MM.1S (cell line): Measurements from ENCODE around the gene SULF2.

Source experiments
- DNase-seq: peaks from one replicate; pipeline ENCODE4 v3.0.0-alpha.2; 2015
- H2AFZ ChIP-seq: fragments of 300-600 bp; sonication (generic); 2 replicates; pipeline ENCODE4 v1.6.0; 2016; ENCODE audit warnings: antibody characterized with exemption, low read length
- H3F3A ChIP-seq: fragments of 300-600 bp; sonication (generic); 2 replicates; pipeline ENCODE4 v1.6.1; 2016; ENCODE audit warnings: mild to moderate bottlenecking, antibody characterized with exemption, low read length, moderate library complexity, mixed read lengths; ENCODE audit not compliant: insufficient read depth
- H3K27ac ChIP-seq: fragments of 300-600 bp; sonication (generic); 2 replicates; pipeline ENCODE4 v1.5.1; 2016; ENCODE audit warnings: mild to moderate bottlenecking, low read length
- H3K27me3 ChIP-seq: fragments of 300-600 bp; sonication (generic); replicated peaks from 2 replicates; pipeline ENCODE4 v1.6.0; 2016; ENCODE audit warnings: low read length; ENCODE audit not compliant: insufficient read depth
- H3K36me3 ChIP-seq: fragments of 300-600 bp; sonication (generic); replicated peaks from 2 replicates; pipeline ENCODE4 v1.6.1; 2016; ENCODE audit warnings: mild to moderate bottlenecking, low read length, mixed read lengths; ENCODE audit not compliant: insufficient read depth
- H3K4me1 ChIP-seq: fragments of 300-600 bp; sonication (generic); 2 replicates; pipeline ENCODE4 v1.6.1; 2016; ENCODE audit warnings: low read length, mixed read lengths
- H3K4me2 ChIP-seq: fragments of 300-600 bp; sonication (generic); 2 replicates; pipeline ENCODE4 v1.6.0; 2016; ENCODE audit warnings: low read depth, low read length
- H3K4me3 ChIP-seq: fragments of 300-600 bp; sonication (generic); 2 replicates; pipeline ENCODE4 v1.5.1; 2016; ENCODE audit warnings: low read length, mixed read lengths
- H3K79me2 ChIP-seq: fragments of 300-600 bp; sonication (generic); 2 replicates; pipeline ENCODE4 v1.6.1; 2016; ENCODE audit warnings: mixed run types, low read length, mixed read lengths
- H3K9ac ChIP-seq: fragments of 300-600 bp; sonication (generic); 2 replicates; pipeline ENCODE4 v1.6.1; 2016; ENCODE audit warnings: low read length, mixed read lengths
- H3K9me2 ChIP-seq: fragments of 300-600 bp; sonication (generic); replicated peaks from 2 replicates; pipeline ENCODE4 v1.6.1; 2016; ENCODE audit warnings: mild to moderate bottlenecking, low read length, mixed read lengths; ENCODE audit not compliant: insufficient read depth
- H3K9me3 ChIP-seq: fragments of 300-600 bp; sonication (generic); replicated peaks from 2 replicates; pipeline ENCODE4 v1.6.1; 2016; ENCODE audit warnings: mild to moderate bottlenecking, low read length, mixed read lengths; ENCODE audit not compliant: insufficient read depth
- H4K20me1 ChIP-seq: fragments of 300-600 bp; sonication (generic); 2 replicates; pipeline ENCODE4 v1.6.1; 2016; ENCODE audit warnings: mild to moderate bottlenecking, low read length, moderate library complexity, mixed read lengths; ENCODE audit not compliant: insufficient read depth
- CTCF ChIP-seq: fragments of 300-600 bp; sonication (generic); IDR thresholded peaks from 2 replicates; pipeline ENCODE4 v1.5.1; 2016; ENCODE audit warnings: antibody characterized with exemption, low read length, mixed read lengths
- EZH2 ChIP-seq: fragments of 300-600 bp; sonication (generic); optimal IDR thresholded peaks from 2 replicates; pipeline ENCODE3; 2017; ENCODE audit warnings: low read depth, mild to moderate bottlenecking, antibody characterized with exemption, low read length, mixed read lengths
- EZH2phosphoT487 ChIP-seq: fragments of 300-600 bp; sonication (generic); IDR thresholded peaks from 2 replicates; pipeline ENCODE4 v1.6.1; 2018; ENCODE audit warnings: antibody characterized with exemption, low read length

The SULF2 gene

DNA sequence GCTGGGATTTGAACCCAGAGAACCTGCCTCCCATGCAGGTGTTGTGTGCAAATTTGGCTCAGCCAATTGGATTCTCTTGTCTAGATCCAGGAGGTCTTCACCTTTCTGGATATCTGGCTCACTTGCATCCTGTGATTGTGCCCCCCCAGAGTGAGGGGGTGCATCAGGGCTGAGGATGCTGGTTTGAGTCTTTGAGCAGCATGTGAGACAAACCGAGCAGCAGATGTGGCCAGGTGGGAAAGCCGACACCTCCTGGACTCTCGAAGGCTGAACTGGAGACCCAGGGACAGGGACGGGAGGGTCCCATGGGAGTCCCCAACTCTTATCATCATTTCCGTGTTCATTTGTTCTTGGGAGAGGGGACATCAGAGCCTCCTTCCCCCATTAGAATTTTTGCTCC is 30.6 kb upstream of the SULF2 start:
- Histone ChIP-seq H3K36me3 (no peaks in the 10 kb centered on the region), H3K9me3 (no peaks in the 10 kb centered on the region), H3K27me3 (no peaks in the 10 kb centered on the region), H3K79me2 (peaks cover 6% of the 10 kb centered on the region; the same call in 1 of the 2 replicates), H3F3A (peaks cover 42% of the 10 kb centered on the region), H4K20me1 (no peaks in the 10 kb centered on the region), H3K4me2 (peak overlapping the region; percentile 87; the same call in 1 of the 2 replicates), H3K9me2 (no peaks in the 10 kb centered on the region), H3K4me3 (no peak overlapping the region), H3K9ac (peak overlapping the region; percentile 69; the same call in 1 of the 2 replicates), H2AFZ (0 out of 2 replicates have a peak overlapping the region, but pooled peaks have one; percentile 44), H3K27ac (peak overlapping the region; percentile 98), H3K4me1 (peaks cover 77% of the 10 kb centered on the region)
- no peak for DNase-seq
- TF ChIP-seq EZH2 (no peak), EZH2phosphoT487 (no peak), CTCF (no peak)

- Histone ChIP-seq H3K27ac (peak overlapping the region; percentile 98; the same call in 1 of the 2 replicates), H3K9me3 (no peaks in the 10 kb centered on the region), H4K20me1 (no peaks in the 10 kb centered on the region), H3K79me2 (peaks cover 6% of the 10 kb centered on the region; the same call in 1 of the 2 replicates), H3K9ac (no peak overlapping the region), H3K27me3 (no peaks in the 10 kb centered on the region), H3K4me1 (peaks cover 73% of the 10 kb centered on the region), H3F3A (peaks cover 38% of the 10 kb centered on the region), H3K4me2 (no peak overlapping the region), H3K9me2 (no peaks in the 10 kb centered on the region), H2AFZ (no peak overlapping the region), H3K36me3 (no peaks in the 10 kb centered on the region), H3K4me3 (no peak overlapping the region)
- DNase-seq: no peak
- TF ChIP-seq EZH2: no peak
Observed at GRCh38 chr20:47815416-47815806, 30.1 kb upstream of the SULF2 start.

- Histone ChIP-seq H3K27ac (peak overlapping the region; percentile 98; the same call in 1 of the 2 replicates), H3K79me2 (peaks cover 6% of the 10 kb centered on the region; the same call in 1 of the 2 replicates), H3K4me2 (no peak overlapping the region), H3F3A (peaks cover 32% of the 10 kb centered on the region), H3K4me3 (no peak overlapping the region), H3K4me1 (peaks cover 68% of the 10 kb centered on the region), H3K36me3 (no peaks in the 10 kb centered on the region), H3K9me3 (no peaks in the 10 kb centered on the region), H2AFZ (no peak overlapping the region), H4K20me1 (no peaks in the 10 kb centered on the region), H3K27me3 (no peaks in the 10 kb centered on the region), H3K9ac (no peak overlapping the region), H3K9me2 (no peaks in the 10 kb centered on the region)
- TF ChIP-seq EZH2 (no peak), CTCF (0 out of 2 replicates have a peak, but pooled peaks have one; percentile 0)
- DNase-seq: no peak
Observed at GRCh38 chr20:47814632-47815415, 29.5 kb upstream of the SULF2 start.

- no peak for DNase-seq
- H3K27ac ChIP-seq: no peak overlapping the region
- no peak overlapping the region for H3K4me3 ChIP-seq
- H3K4me1 ChIP-seq: peaks cover 28% of the 10 kb centered on the region
- H3K79me2 ChIP-seq: no peaks in the 10 kb centered on the region
- H3K27me3 ChIP-seq: no peaks in the 10 kb centered on the region
- H3K9me2 ChIP-seq: no peaks in the 10 kb centered on the region
- peaks cover 2% of the 10 kb centered on the region for H3F3A ChIP-seq
- no peaks in the 10 kb centered on the region for H3K9me3 ChIP-seq
- H4K20me1 ChIP-seq: no peaks in the 10 kb centered on the region
- no peak overlapping the region for H2AFZ ChIP-seq
- H3K9ac ChIP-seq: no peak overlapping the region
- H3K36me3 ChIP-seq: no peaks in the 10 kb centered on the region
- no peak overlapping the region for H3K4me2 ChIP-seq
- TF ChIP-seq EZH2phosphoT487 (no peak), CTCF (no peak), EZH2 (no peak)
Observed at GRCh38 chr20:47810721-47811347, 25.6 kb upstream of the SULF2 start.
